Liver (tissue), 9 donors: ENCODE results near the gene SH2D3A. TPM values are rescaled to one million over a fixed set of nuclear protein-coding genes. Genes with fewer than 3 reads are reported as not detected.

Source experiments
- DNase-seq: peaks from one replicate; pipeline ENCODE4 v3.0.0-alpha.2; 2017; ENCODE audit warnings: low spot score
- H3K27ac ChIP-seq, 2 donors: one replicate each; pipeline ENCODE4 v1.7.0; 2013; ENCODE audit warnings: inconsistent platforms in 2 of 2, low read length in 2 of 2, control low read depth in 1 of 2, low read depth in 1 of 2, mild to moderate bottlenecking in 1 of 2
- H3K27me3 ChIP-seq, 4 donors: one replicate each; pipeline versions ENCODE4 v1.6.1 to v1.7.0; 2013; ENCODE audit warnings: low read length in 3 of 4, inconsistent platforms in 1 of 4, mild to moderate bottlenecking in 1 of 4, moderate library complexity in 1 of 4; ENCODE audit not compliant: control insufficient read depth in 4 of 4, insufficient read depth in 4 of 4
- H3K36me3 ChIP-seq, 4 donors: one replicate each; pipeline versions ENCODE4 v1.6.1 to v1.7.0; 2013; ENCODE audit warnings: low read length in 3 of 4, mild to moderate bottlenecking in 3 of 4, low read depth in 1 of 4, moderate library complexity in 1 of 4; ENCODE audit not compliant: control insufficient read depth in 4 of 4, insufficient read depth in 3 of 4
- H3K4me1 ChIP-seq, 4 donors: one replicate each; pipeline versions ENCODE4 v1.6.1 to v1.7.0; 2013; ENCODE audit warnings: low read length in 3 of 4, mild to moderate bottlenecking in 3 of 4, moderate library complexity in 1 of 4; ENCODE audit not compliant: control insufficient read depth in 4 of 4, insufficient read depth in 4 of 4
- H3K4me3 ChIP-seq, 3 donors: one replicate each; pipeline versions ENCODE4 v1.6.1 to v1.7.0; 2013; ENCODE audit warnings: low read length in 3 of 3, control low read depth in 1 of 3, low read depth in 1 of 3, mild to moderate bottlenecking in 1 of 3
- H3K9ac ChIP-seq, 2 donors: one replicate each; pipeline ENCODE4 v1.7.0; 2013; ENCODE audit warnings: low read length in 2 of 2, mild to moderate bottlenecking in 2 of 2, moderate library complexity in 2 of 2, control low read depth in 1 of 2, low read depth in 1 of 2
- H3K9me3 ChIP-seq, 4 donors: one replicate each; pipeline versions ENCODE4 v1.6.1 to v1.7.0; 2013; ENCODE audit warnings: low read length in 3 of 4; ENCODE audit not compliant: control insufficient read depth in 4 of 4
- ATF3 ChIP-seq: IDR thresholded peaks from 2 replicates; pipeline ENCODE4 v1.6.1; 2016; ENCODE audit warnings: antibody characterized with exemption
- CTCF ChIP-seq: fragments of 150-350 bp; IDR thresholded peaks from 2 replicates; pipeline ENCODE4 v1.5.1; 2017; ENCODE audit warnings: improper control_type of control experiment, low read depth, low read length; ENCODE audit not compliant: missing input control
- EGR1 ChIP-seq, 2 donors: IDR thresholded peaks; 2 replicates each; pipeline ENCODE4 v1.6.1; 2016 to 2018; ENCODE audit warnings: antibody characterized with exemption in 2 of 2, low read depth in 2 of 2
- FOXA1 ChIP-seq: IDR thresholded peaks from 2 replicates; pipeline ENCODE4 v1.6.1; 2016; ENCODE audit warnings: antibody characterized with exemption
- FOXA2 ChIP-seq: IDR thresholded peaks from 2 replicates; pipeline ENCODE4 v1.6.1; 2016; ENCODE audit warnings: antibody characterized with exemption
- GABPA ChIP-seq, 2 donors: IDR thresholded peaks in 1 of 2; conservative IDR thresholded peaks in 1 of 2; 2 replicates each; pipeline ENCODE4 v1.6.1; 2016; ENCODE audit warnings: antibody characterized with exemption in 2 of 2, mild to moderate bottlenecking in 1 of 2, moderate library complexity in 1 of 2
- HNF4G ChIP-seq: IDR thresholded peaks from 2 replicates; pipeline ENCODE4 v1.6.1; 2016; ENCODE audit warnings: antibody characterized with exemption
- JUND ChIP-seq, 2 donors: IDR thresholded peaks; 2 replicates each; pipeline ENCODE4 v1.6.1; 2016; ENCODE audit warnings: antibody characterized with exemption in 2 of 2
- MAX ChIP-seq: IDR thresholded peaks from 2 replicates; pipeline ENCODE4 v1.6.1; 2016; ENCODE audit warnings: antibody characterized with exemption
- NR2F2 ChIP-seq: IDR thresholded peaks from 2 replicates; pipeline ENCODE4 v1.6.1; 2016; ENCODE audit warnings: antibody characterized with exemption
- RAD21 ChIP-seq, 2 donors: IDR thresholded peaks; 2 replicates each; pipeline ENCODE4 v1.6.1; 2016; ENCODE audit warnings: antibody characterized with exemption in 2 of 2, mild to moderate bottlenecking in 2 of 2
- RXRA ChIP-seq, 2 donors: IDR thresholded peaks; 2 replicates each; pipeline ENCODE4 v1.6.1; 2017 to 2018; ENCODE audit warnings: antibody characterized with exemption in 2 of 2, mild to moderate bottlenecking in 1 of 2
- SP1 ChIP-seq: IDR thresholded peaks from 2 replicates; pipeline ENCODE4 v1.6.1; 2018; ENCODE audit warnings: antibody characterized with exemption, mild to moderate bottlenecking
- TAF1 ChIP-seq: conservative IDR thresholded peaks from 2 replicates; pipeline ENCODE4 v1.6.1; 2016; ENCODE audit warnings: antibody characterized with exemption, mild to moderate bottlenecking
- YY1 ChIP-seq: IDR thresholded peaks from 2 replicates; pipeline ENCODE4 v1.6.1; 2016; ENCODE audit warnings: antibody characterized with exemption, mild to moderate bottlenecking
- WGBS: extraction: QIAGEN DNeasy Blood & Tissue Kit; methylation state at CpG from one replicate; pipeline ENCODE4 v1.1.7; 2013; 5-methylcytosine and 5-hydroxymethylcytosine counted together
- polyA plus RNA-seq, 2 donors: library from polyadenylated mRNA; stranded (reverse) in 1 of 2; unstranded in 1 of 2; fragments of 200-250 nt in 1 of 2; fragments of >200 nt in 1 of 2; fragmentation: Nextera tagmentation in 1 of 2; extraction: Ambion mirVana in 1 of 2; gene quantifications; one replicate each; pipeline versions ENCODE4 v1.2.1 to v1.2.3, GENCODE V29; 2013 to 2015
- total RNA-seq, 2 donors: library from RNA; depleted of rRNA; stranded (reverse); fragments of >200 nt; gene quantifications; one replicate each; pipeline ENCODE4 v1.2.3, GENCODE V29; 2014
- TF ChIP-seq, protein P1 (sequence below): IDR thresholded peaks from 2 replicates; pipeline ENCODE4 v1.6.1; 2016; ENCODE audit warnings: antibody characterized with exemption
- TF ChIP-seq, protein P2 (sequence below): IDR thresholded peaks from 2 replicates; pipeline ENCODE4 v1.6.1; 2016; ENCODE audit warnings: antibody characterized with exemption, mild to moderate bottlenecking
- donor health status: healthy.
- donor health status: healthy.
- donor health status: healthy.
- donor health status: healthy.
- donor health status: healthy.

SH2D3A gene
- total and polyA plus RNA-seq, 4 donors = 0.23 to 1.0 (median 0.77) TPM

GRCh38 chr19:6732803-6733337 is 34.4 kb downstream of the SH2D3A start:
- Histone ChIP-seq H3K36me3 (peaks cover 2 to 11% (median 3%) of the 10 kb centered on the region in 4 donors), H3K4me3 (no peak overlapping the region), H3K9me3 (no peaks in the 10 kb centered on the region), H3K27me3 (no peaks in the 10 kb centered on the region), H3K27ac (no peak overlapping the region), H3K4me1 (peaks cover 5 to 47% (median 29%) of the 10 kb centered on the region in 4 donors), H3K9ac (no peak overlapping the region)
- no peak for DNase-seq
- TF ChIP-seq EGR1 (IDR thresholded peaks at IDR 0.05; ENCODE audit: low read depth in 2 of 2) (no peak), YY1 (no peak), ATF3 (no peak), MAX (no peak), CTCF (no peak), NR2F2 (no peak), TAF1 (no peak), HNF4G (no peak), JUND (IDR thresholded peaks at IDR 0.05) (no peak), SP1 (no peak), GABPA (IDR thresholded peaks at IDR 0.05 in 1 of 2, conservative IDR thresholded peaks at IDR 0.05 in 1 of 2) (no peak), FOXA1 (no peak)
- TF ChIP-seq, protein P1, sequence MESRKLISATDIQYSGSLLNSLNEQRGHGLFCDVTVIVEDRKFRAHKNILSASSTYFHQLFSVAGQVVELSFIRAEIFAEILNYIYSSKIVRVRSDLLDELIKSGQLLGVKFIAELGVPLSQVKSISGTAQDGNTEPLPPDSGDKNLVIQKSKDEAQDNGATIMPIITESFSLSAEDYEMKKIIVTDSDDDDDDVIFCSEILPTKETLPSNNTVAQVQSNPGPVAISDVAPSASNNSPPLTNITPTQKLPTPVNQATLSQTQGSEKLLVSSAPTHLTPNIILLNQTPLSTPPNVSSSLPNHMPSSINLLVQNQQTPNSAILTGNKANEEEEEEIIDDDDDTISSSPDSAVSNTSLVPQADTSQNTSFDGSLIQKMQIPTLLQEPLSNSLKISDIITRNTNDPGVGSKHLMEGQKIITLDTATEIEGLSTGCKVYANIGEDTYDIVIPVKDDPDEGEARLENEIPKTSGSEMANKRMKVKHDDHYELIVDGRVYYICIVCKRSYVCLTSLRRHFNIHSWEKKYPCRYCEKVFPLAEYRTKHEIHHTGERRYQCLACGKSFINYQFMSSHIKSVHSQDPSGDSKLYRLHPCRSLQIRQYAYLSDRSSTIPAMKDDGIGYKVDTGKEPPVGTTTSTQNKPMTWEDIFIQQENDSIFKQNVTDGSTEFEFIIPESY = no peak
- TF ChIP-seq, protein P2, sequence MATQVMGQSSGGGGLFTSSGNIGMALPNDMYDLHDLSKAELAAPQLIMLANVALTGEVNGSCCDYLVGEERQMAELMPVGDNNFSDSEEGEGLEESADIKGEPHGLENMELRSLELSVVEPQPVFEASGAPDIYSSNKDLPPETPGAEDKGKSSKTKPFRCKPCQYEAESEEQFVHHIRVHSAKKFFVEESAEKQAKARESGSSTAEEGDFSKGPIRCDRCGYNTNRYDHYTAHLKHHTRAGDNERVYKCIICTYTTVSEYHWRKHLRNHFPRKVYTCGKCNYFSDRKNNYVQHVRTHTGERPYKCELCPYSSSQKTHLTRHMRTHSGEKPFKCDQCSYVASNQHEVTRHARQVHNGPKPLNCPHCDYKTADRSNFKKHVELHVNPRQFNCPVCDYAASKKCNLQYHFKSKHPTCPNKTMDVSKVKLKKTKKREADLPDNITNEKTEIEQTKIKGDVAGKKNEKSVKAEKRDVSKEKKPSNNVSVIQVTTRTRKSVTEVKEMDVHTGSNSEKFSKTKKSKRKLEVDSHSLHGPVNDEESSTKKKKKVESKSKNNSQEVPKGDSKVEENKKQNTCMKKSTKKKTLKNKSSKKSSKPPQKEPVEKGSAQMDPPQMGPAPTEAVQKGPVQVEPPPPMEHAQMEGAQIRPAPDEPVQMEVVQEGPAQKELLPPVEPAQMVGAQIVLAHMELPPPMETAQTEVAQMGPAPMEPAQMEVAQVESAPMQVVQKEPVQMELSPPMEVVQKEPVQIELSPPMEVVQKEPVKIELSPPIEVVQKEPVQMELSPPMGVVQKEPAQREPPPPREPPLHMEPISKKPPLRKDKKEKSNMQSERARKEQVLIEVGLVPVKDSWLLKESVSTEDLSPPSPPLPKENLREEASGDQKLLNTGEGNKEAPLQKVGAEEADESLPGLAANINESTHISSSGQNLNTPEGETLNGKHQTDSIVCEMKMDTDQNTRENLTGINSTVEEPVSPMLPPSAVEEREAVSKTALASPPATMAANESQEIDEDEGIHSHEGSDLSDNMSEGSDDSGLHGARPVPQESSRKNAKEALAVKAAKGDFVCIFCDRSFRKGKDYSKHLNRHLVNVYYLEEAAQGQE = no peak
- 94% methylated on average over 21 of the region's 21 CpGs for WGBS

DNA sequence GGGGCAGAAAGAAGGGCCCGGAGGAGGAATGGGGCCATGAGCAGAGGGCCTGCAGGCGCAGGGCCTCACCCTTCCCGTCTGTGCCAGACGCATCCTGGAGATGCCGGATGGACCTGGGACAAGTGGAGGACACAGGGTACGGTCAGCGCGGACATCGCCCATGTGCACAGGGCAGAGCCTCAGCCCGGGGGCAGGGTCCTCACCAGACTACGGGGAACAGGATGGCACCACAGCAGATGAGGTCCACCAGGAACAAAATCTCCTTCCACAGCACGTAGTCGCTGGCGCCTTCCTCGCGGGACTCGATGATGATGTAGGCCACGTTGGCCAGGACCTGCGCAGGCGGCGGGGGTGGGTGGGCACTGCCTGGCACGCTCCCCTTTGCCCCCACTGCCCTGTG is 35.4 kb downstream of the SH2D3A start:
- Histone ChIP-seq H3K4me1 (peaks cover 5 to 46% (median 30%) of the 10 kb centered on the region in 4 donors), H3K27me3 (no peaks in the 10 kb centered on the region), H3K9me3 (no peaks in the 10 kb centered on the region), H3K27ac (no peak overlapping the region), H3K9ac (no peak overlapping the region), H3K36me3 (peaks cover 2 to 11% (median 3%) of the 10 kb centered on the region in 4 donors), H3K4me3 (no peak overlapping the region)
- TF ChIP-seq EGR1 (IDR thresholded peaks at IDR 0.05; ENCODE audit: low read depth in 2 of 2) (no peak), TAF1 (no peak), RXRA (IDR thresholded peaks at IDR 0.05) (no peak), FOXA1 (no peak), FOXA2 (no peak), CTCF (no peak), RAD21 (IDR thresholded peaks at IDR 0.05) (no peak), GABPA (IDR thresholded peaks at IDR 0.05 in 1 of 2, conservative IDR thresholded peaks at IDR 0.05 in 1 of 2) (no peak)
- TF ChIP-seq, protein P1 = no peak
- WGBS = 92% methylated on average over 22 of the region's 22 CpGs
- no peak for DNase-seq
